Measurements from ENCODE around the gene MYCL.
"Not testable (repeated sequence)": the region's sequence is repeated elsewhere in the genome, so short reads cannot be mapped to it uniquely, and the experiment has no call there.

The MYCL gene

GRCh38 chr1:39886757-39887231 is 14.9 kb downstream of the MYCL start:
- no peak for DNase-seq

- DNase-seq = no peak
These were observed 16.2 kb downstream of the MYCL start for GRCh38 chr1:39885516-39885915.

GRCh38 chr1:39882152-39882551 is 19.6 kb downstream of the MYCL start:
- DNase-seq = no peak

- no peak for DNase-seq
These were observed 23.4 kb downstream of the MYCL start for GRCh38 chr1:39877980-39878956.

GRCh38 chr1:39877231-39877778 is 24.4 kb downstream of the MYCL start:
- no peak for DNase-seq

- no peak for DNase-seq
These were observed 25.6 kb downstream of the MYCL start for GRCh38 chr1:39876144-39876543.

- no peak for DNase-seq
These were observed 29.0 kb downstream of the MYCL start for GRCh38 chr1:39872698-39873097.

GRCh38 chr1:39871796-39872195 is 29.9 kb downstream of the MYCL start:
- DNase-seq = no peak

GRCh38 chr1:39871043-39871442 is 30.7 kb downstream of the MYCL start:
- not testable (repeated sequence) for DNase-seq

GRCh38 chr1:39869538-39870112 is 32.1 kb downstream of the MYCL start:
- not testable (repeated sequence) for DNase-seq

- DNase-seq = no peak
These were observed 35.0 kb downstream of the MYCL start for GRCh38 chr1:39866767-39867166.

GRCh38 chr1:39865762-39866161 is 36.0 kb downstream of the MYCL start:
- no peak for DNase-seq

- DNase-seq = no peak
These were observed 38.5 kb downstream of the MYCL start for GRCh38 chr1:39863177-39863576.

GRCh38 chr1:39861003-39861402 is 40.7 kb downstream of the MYCL start:
- DNase-seq = no peak

- no peak for DNase-seq
These were observed 41.6 kb downstream of the MYCL start for GRCh38 chr1:39859859-39860812.

- no peak for DNase-seq
These were observed 43.4 kb downstream of the MYCL start for GRCh38 chr1:39858315-39858714.

- DNase-seq = no peak
These were observed 44.4 kb downstream of the MYCL start for GRCh38 chr1:39857126-39857878.

GRCh38 chr1:39854738-39855137 is 47.0 kb downstream of the MYCL start:
- DNase-seq = no peak

- DNase-seq = no peak
These were observed 47.4 kb downstream of the MYCL start for GRCh38 chr1:39854314-39854713.

GRCh38 chr1:39852876-39853275 is 48.8 kb downstream of the MYCL start:
- no peak for DNase-seq

GRCh38 chr1:39852214-39852791 is 49.4 kb downstream of the MYCL start:
- DNase-seq = no peak

Data from stimulated activated CD4-positive, alpha-beta T cell treated with anti-CD3 and anti-CD28 coated beads, Interleukin-4, amount 100 ng/mL, for 4 hours (primary cell).